Measurements from ENCODE around the gene TRMT61B.

The TRMT61B gene

DNA sequence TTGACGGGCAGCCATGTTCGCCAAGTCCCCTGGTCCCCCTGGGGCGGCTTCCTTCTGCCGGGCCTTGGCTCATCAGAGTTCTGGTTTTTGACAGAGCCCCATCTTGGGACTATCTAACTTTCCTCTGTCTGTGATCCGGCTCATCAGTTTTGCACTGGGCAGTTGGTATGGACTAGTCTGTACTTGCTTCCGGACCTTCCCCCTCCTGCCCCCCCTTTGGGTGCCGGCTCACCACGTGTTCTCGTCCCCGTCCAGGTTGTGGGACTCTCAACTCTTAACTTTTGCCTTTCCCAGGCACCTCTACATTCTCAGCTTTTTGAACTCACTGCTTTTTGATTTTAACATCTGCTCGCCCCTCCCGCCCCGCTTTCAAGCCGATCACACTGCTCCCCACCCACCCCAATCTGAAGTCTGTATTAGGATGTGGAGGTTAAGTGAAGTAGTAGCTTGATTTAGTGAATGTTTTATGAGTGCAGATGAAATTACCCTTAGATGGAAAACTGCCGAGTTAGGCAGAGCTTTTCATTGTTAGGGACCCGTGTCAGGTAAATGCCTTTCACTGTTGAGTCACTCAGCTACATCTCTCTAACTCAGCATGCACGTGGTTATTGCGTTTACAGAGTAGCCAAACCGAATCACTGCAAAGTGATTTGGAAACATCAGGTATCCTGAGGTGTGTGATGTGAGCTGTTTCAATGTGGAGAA is 25.2 kb upstream of the TRMT61B start:
- TF ChIP-seq, protein P1, sequence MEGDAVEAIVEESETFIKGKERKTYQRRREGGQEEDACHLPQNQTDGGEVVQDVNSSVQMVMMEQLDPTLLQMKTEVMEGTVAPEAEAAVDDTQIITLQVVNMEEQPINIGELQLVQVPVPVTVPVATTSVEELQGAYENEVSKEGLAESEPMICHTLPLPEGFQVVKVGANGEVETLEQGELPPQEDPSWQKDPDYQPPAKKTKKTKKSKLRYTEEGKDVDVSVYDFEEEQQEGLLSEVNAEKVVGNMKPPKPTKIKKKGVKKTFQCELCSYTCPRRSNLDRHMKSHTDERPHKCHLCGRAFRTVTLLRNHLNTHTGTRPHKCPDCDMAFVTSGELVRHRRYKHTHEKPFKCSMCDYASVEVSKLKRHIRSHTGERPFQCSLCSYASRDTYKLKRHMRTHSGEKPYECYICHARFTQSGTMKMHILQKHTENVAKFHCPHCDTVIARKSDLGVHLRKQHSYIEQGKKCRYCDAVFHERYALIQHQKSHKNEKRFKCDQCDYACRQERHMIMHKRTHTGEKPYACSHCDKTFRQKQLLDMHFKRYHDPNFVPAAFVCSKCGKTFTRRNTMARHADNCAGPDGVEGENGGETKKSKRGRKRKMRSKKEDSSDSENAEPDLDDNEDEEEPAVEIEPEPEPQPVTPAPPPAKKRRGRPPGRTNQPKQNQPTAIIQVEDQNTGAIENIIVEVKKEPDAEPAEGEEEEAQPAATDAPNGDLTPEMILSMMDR (conservative IDR thresholded peaks at IDR 0.05; ENCODE audit: low read length) = no peak
- DNase-seq (ENCODE audit: low read depth) = peak; percentile 17
- peak overlapping the region; percentile 98 for H3K4me3 ChIP-seq (ENCODE audit: low read length)

- TF ChIP-seq, protein P1 (conservative IDR thresholded peaks at IDR 0.05; ENCODE audit: low read length) = no peak
- H3K4me3 ChIP-seq (ENCODE audit: low read length) = peak within 1 kb of the TSS; percentile 98
- peak; percentile 99 for DNase-seq (ENCODE audit: low read depth)
These were observed 24.5 kb upstream of the TRMT61B start, which contains the start of gene WDR43 for GRCh38 chr2:28894470-28895188. Gene WDR43 (plus strand): TSS chr2:28894667. CDS start chr2:28894699, 32 bp downstream.

GRCh38 chr2:28893488-28893887 is 23.4 kb upstream of the TRMT61B start:
- DNase-seq (ENCODE audit: low read depth) = no peak
- no peak overlapping the region for H3K4me3 ChIP-seq (ENCODE audit: low read length)
- TF ChIP-seq, protein P1 (conservative IDR thresholded peaks at IDR 0.05; ENCODE audit: low read length) = no peak

DNA sequence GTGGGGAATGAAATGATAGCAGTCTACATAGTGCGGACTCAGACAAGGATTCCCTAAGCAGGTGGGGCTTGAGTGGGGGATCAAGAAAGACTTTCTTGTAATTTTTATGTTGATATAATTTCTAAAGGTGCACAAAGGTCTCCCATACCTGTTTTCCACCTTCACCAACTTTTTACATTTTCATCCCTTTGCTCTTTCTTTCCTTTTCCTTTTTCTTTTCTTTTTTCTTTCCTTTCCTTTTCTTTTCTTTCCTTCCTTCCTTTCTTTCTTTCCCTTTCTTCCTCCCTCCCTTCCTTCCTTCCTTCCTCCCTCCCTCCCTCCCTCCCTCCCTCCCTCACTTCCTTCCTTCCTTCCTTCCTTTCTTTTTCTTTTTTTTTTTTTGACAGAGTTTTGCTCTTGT is 10.1 kb upstream of the TRMT61B start:
- DNase-seq (ENCODE audit: low read depth) = no peak
- H3K4me3 ChIP-seq (ENCODE audit: low read length) = no peak overlapping the region
- TF ChIP-seq, protein P1 (conservative IDR thresholded peaks at IDR 0.05; ENCODE audit: low read length) = no peak

- no peak for DNase-seq (ENCODE audit: low read depth)
- TF ChIP-seq, protein P1 (conservative IDR thresholded peaks at IDR 0.05; ENCODE audit: low read length) = no peak
- H3K4me3 ChIP-seq (ENCODE audit: low read length) = no peak overlapping the region
These were observed 1.5 kb upstream of the TRMT61B start for GRCh38 chr2:28871620-28872019.

- DNase-seq (ENCODE audit: low read depth) = no peak
- H3K4me3 ChIP-seq (ENCODE audit: low read length) = peak overlapping the region; percentile 95
- TF ChIP-seq, protein P1 (conservative IDR thresholded peaks at IDR 0.05; ENCODE audit: low read length) = no peak
These were observed 489 bp downstream of the TRMT61B start for GRCh38 chr2:28869494-28870145.

All from AG10803 (cell line).